Ovary (tissue), 3 donors: Measurements from ENCODE around the gene KIAA1614.

Experiments
- CTCF ChIP-seq, 3 donors: fragments of 450-650 bp in 2 of 3; fragments of 200-600 bp in 1 of 3; IDR thresholded peaks; one replicate each; pipeline versions ENCODE4 v1.5.1 to v1.8.0; 2016 to 2022; ENCODE audit warnings: antibody characterized with exemption in 3 of 3, mild to moderate bottlenecking in 1 of 3
- EP300 ChIP-seq: sonication (generic); formaldehyde crosslinking; IDR thresholded peaks from one replicate; pipeline ENCODE4 v1.6.1; 2017; ENCODE audit warnings: antibody characterized with exemption
- POLR2A ChIP-seq: fragments of 450-650 bp; IDR thresholded peaks from one replicate; pipeline ENCODE4 v1.6.1; 2017; ENCODE audit warnings: antibody characterized with exemption, mild to moderate bottlenecking, moderate library complexity
- donor health status: DM: no; HTN: no; CAD: no.

GRCh38 chr1:180930687-180931086 lies 18.0 kb downstream of the KIAA1614 start:
- TF ChIP-seq CTCF (IDR thresholded peaks at IDR 0.05): no peak
- TF ChIP-seq POLR2A: no peak
- no peak for TF ChIP-seq EP300
